Panc1 (cell line): Measurements from ENCODE around the gene CD79A. TPM values are rescaled to one million over a fixed set of nuclear protein-coding genes. Genes with fewer than 3 reads are reported as not detected.
"Not testable (repeated sequence)": the region's sequence is repeated elsewhere in the genome, so short reads cannot be mapped to it uniquely, and the experiment has no call there.

ENCODE experiments used
- ATAC-seq: fragments of 200-7000 bp; cut with Tn5 transposase; 2 replicates; pipeline ENCODE4 v1.9.1; 2020; ENCODE audit warnings: mild to moderate bottlenecking, moderate library complexity
- BruUV-seq: library from RNA; stranded (reverse); fragments of 400-500 nt; replicated peaks from 2 replicates; lab custom pipeline; 2021; lab: Mats Ljungman, UMichigan
- CTCF ChIA-PET: fragments of 300-600 bp; sonication (Branson Sonifier 250); formaldehyde crosslinking; loops from one replicate; lab custom pipeline; 2022; ENCODE audit warnings: antibody characterized with exemption; lab: Charles Lee
- POLR2A ChIA-PET: fragments of 300-600 bp; sonication (Branson Sonifier 250); formaldehyde crosslinking; loops from one replicate; lab custom pipeline; 2022; ENCODE audit warnings: antibody characterized with exemption; lab: Charles Lee
- DNase-seq: peaks from one replicate; pipeline ENCODE4 v3.0.0-alpha.2; 2010; ENCODE audit warnings: low read depth, low spot score
- H3K27ac ChIP-seq: 2 replicates; pipeline ENCODE4 v1.5.1; 2011; ENCODE audit warnings: mild to moderate bottlenecking, low read length, inconsistent platforms
- H3K27me3 ChIP-seq: fragments of 200-500 bp; sonication (Bioruptor generic); 2 replicates; pipeline ENCODE4 v1.6.0; 2014; ENCODE audit warnings: low read length, inconsistent platforms; ENCODE audit not compliant: control insufficient read depth, insufficient read depth
- H3K36me3 ChIP-seq: fragments of 200-500 bp; sonication (Bioruptor generic); 2 replicates; pipeline ENCODE4 v1.5.1; 2014; ENCODE audit warnings: inconsistent platforms, mild to moderate bottlenecking, low read length, moderate library complexity; ENCODE audit not compliant: control insufficient read depth, insufficient read depth
- H3K4me1 ChIP-seq: 2 replicates; pipeline ENCODE4 v1.5.1; 2011; ENCODE audit warnings: inconsistent platforms, mild to moderate bottlenecking, low read length, moderate library complexity; ENCODE audit not compliant: control insufficient read depth, insufficient read depth
- H3K4me3 ChIP-seq, 2 experiments: 2 replicates each; pipeline ENCODE4 v1.5.1; 2011 to 2012; ENCODE audit warnings: low read depth in 2 of 2, low read length in 2 of 2, mild to moderate bottlenecking in 2 of 2, inconsistent platforms in 1 of 2, moderate library complexity in 1 of 2
- H3K9me3 ChIP-seq: fragments of 200-500 bp; sonication (Bioruptor generic); 2 replicates; pipeline ENCODE4 v1.5.1; 2014; ENCODE audit warnings: low read depth, mild to moderate bottlenecking, inconsistent platforms, low read length, moderate library complexity; ENCODE audit not compliant: control insufficient read depth, insufficient read depth
- POLR2AphosphoS5 ChIP-seq: IDR thresholded peaks from 2 replicates; pipeline ENCODE4 v1.6.1; 2012; ENCODE audit warnings: mild to moderate bottlenecking, low read depth, low read length, moderate library complexity
- SIN3A ChIP-seq: IDR thresholded peaks from 2 replicates; pipeline ENCODE4 v1.6.1; 2012; ENCODE audit warnings: low read depth, mild to moderate bottlenecking, low read length, moderate library complexity, borderline replicate concordance; ENCODE audit not compliant: insufficient read depth
- TCF7L2 ChIP-seq: IDR thresholded peaks from 2 replicates; pipeline ENCODE4 v1.6.1; 2011; ENCODE audit warnings: mild to moderate bottlenecking, low read depth, low read length, inconsistent platforms
- in situ Hi-C: cut with HindIII; loops from 2 replicates; pipeline ENCODE4 v1.10.0; 2016; ENCODE audit warnings: low sequenced_read_pairs, low pct_unique_long_range_greater_than_20kb
- intact Hi-C: fragments of 100-400 bp; cut with micrococcal nuclease; formaldehyde crosslinking; loops from one replicate; pipeline ENCODE4 v1.10.0; 2022; ENCODE audit not compliant: unreplicated experiment
- total RNA-seq: library from RNA; stranded (reverse); gene quantifications from one replicate; pipeline ENCODE4 v1.2.1, GENCODE V29; 2021; ENCODE audit not compliant: unreplicated experiment
- TF ChIP-seq, protein P1 (sequence below): fragments of 450-650 bp; IDR thresholded peaks from 2 replicates; pipeline ENCODE4 v1.5.1; 2017; ENCODE audit warnings: mild to moderate bottlenecking
- TF ChIP-seq, protein P2 (sequence below), 2 experiments: IDR thresholded peaks; 2 replicates each; pipeline ENCODE4 v1.6.1; 2011 to 2012; ENCODE audit warnings: low read depth in 2 of 2, control low read depth in 1 of 2, low read length in 1 of 2, mild to moderate bottlenecking in 1 of 2, moderate library complexity in 1 of 2; ENCODE audit not compliant: insufficient read depth in 1 of 2

The CD79A gene
- total RNA-seq, 1 experiment from 2014 or later = 0.59 TPM

DNA sequence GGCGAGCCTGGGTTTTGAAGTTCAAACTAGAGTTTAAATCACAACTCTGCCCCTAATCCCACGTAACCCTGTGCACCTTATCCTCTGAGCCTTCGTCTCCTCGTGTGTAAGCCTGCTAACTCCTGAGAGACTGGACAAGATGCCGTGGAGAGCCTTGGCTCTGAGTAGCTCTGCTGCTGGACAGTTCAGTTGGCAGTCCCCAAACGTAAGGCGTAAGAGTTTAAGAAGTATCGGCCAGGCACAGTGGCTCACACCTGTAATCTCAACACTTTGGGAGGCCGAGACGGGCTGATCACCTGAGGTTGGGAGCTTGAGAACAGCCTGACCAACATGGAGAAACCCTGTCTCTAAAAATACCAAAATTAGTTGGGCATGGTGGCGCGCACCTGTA lies 4.7 kb upstream of the CD79A start:
- Histone ChIP-seq H3K9me3 (no peaks in the 10 kb centered on the region), H3K27ac (no peak overlapping the region), H3K4me3 (no peak overlapping the region), H3K4me1 (peaks cover 7% of the 10 kb centered on the region), H3K27me3 (no peaks in the 10 kb centered on the region), H3K36me3 (no peaks in the 10 kb centered on the region; the same call in 1 of the 2 replicates)
- in situ Hi-C loops = no loop called here
- ChIA-PET CTCF (no interaction called here), POLR2A (interaction anchor here (1.3 kb wide), 1 partner anchor 78 kb away, joined by 11 read pairs; no protein-coding TSS in a partner anchor)
- TF ChIP-seq TCF7L2 = no peak
- TF ChIP-seq SIN3A = no peak; the same call in 1 of the 2 replicates
- TF ChIP-seq, protein P1, sequence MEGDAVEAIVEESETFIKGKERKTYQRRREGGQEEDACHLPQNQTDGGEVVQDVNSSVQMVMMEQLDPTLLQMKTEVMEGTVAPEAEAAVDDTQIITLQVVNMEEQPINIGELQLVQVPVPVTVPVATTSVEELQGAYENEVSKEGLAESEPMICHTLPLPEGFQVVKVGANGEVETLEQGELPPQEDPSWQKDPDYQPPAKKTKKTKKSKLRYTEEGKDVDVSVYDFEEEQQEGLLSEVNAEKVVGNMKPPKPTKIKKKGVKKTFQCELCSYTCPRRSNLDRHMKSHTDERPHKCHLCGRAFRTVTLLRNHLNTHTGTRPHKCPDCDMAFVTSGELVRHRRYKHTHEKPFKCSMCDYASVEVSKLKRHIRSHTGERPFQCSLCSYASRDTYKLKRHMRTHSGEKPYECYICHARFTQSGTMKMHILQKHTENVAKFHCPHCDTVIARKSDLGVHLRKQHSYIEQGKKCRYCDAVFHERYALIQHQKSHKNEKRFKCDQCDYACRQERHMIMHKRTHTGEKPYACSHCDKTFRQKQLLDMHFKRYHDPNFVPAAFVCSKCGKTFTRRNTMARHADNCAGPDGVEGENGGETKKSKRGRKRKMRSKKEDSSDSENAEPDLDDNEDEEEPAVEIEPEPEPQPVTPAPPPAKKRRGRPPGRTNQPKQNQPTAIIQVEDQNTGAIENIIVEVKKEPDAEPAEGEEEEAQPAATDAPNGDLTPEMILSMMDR = no peak
- no peak; the same call in none of the 2 replicates for TF ChIP-seq POLR2AphosphoS5
- TF ChIP-seq, protein P2, sequence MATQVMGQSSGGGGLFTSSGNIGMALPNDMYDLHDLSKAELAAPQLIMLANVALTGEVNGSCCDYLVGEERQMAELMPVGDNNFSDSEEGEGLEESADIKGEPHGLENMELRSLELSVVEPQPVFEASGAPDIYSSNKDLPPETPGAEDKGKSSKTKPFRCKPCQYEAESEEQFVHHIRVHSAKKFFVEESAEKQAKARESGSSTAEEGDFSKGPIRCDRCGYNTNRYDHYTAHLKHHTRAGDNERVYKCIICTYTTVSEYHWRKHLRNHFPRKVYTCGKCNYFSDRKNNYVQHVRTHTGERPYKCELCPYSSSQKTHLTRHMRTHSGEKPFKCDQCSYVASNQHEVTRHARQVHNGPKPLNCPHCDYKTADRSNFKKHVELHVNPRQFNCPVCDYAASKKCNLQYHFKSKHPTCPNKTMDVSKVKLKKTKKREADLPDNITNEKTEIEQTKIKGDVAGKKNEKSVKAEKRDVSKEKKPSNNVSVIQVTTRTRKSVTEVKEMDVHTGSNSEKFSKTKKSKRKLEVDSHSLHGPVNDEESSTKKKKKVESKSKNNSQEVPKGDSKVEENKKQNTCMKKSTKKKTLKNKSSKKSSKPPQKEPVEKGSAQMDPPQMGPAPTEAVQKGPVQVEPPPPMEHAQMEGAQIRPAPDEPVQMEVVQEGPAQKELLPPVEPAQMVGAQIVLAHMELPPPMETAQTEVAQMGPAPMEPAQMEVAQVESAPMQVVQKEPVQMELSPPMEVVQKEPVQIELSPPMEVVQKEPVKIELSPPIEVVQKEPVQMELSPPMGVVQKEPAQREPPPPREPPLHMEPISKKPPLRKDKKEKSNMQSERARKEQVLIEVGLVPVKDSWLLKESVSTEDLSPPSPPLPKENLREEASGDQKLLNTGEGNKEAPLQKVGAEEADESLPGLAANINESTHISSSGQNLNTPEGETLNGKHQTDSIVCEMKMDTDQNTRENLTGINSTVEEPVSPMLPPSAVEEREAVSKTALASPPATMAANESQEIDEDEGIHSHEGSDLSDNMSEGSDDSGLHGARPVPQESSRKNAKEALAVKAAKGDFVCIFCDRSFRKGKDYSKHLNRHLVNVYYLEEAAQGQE (IDR thresholded peaks at IDR 0.05; ENCODE audit: insufficient read depth in 1 of 2, low read depth in 2 of 2, low read length in 1 of 2) = no peak
- ATAC-seq (peak; percentile 36), DNase-seq (no peak)
- intact Hi-C loops = no loop called here
- BruUV-seq = no TSS peak

DNA sequence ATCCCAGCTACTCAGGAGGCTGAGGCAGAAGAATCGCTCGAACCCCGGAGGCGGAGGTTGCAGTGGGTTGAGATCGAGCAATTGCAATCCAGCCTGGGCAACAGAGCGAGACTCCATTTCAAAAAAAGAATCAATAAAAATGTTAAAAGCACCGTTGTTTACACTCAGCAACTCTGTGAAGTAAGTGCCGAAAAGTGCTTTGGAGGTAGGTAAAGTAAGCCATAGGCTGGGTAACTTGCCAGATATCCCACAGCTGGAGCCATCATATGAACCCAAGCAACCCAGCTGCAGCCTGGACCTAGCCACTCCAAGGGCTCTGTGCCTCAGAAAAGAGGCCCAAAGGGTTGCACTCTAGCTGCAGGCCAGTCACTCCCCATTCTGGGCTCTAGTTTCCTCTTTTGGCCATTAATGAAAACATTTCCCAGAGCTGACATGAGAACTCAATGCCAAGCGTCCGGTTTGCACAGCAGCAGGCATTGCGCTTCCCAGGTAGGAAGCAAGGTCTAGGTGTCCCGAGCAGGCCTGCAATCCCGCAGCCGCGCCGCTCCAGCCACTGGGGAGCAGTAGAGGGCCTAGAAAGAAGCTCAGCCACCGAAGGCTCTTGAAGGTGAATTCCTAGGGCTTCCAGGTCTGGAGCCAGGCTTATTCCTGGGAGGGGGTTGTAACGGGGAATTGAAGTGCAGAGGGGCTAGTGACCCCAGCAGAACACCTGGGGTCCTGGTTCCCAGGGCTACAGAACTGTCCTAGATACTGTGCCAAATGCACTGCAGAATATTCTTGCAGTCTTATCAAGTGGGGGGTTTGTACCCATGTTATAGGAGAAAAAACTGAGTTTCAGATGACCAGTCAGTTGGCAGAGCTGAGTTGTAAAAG lies 4.1 kb upstream of the CD79A start:
- H3K4me3 ChIP-seq = no peak overlapping the region
- peaks cover 4% of the 10 kb centered on the region for H3K4me1 ChIP-seq
- no peaks in the 10 kb centered on the region for H3K9me3 ChIP-seq
- DNase-seq = peak; percentile 53
- POLR2A ChIA-PET = interaction anchor here (1.3 kb wide), 1 partner anchor 78 kb away, joined by 11 read pairs; no protein-coding TSS in a partner anchor
- H3K36me3 ChIP-seq = no peaks in the 10 kb centered on the region; the same call in 1 of the 2 replicates
- H3K27ac ChIP-seq = no peak overlapping the region
- intact Hi-C loops (no loop called here), in situ Hi-C loops (no loop called here)
- TF ChIP-seq SIN3A (no peak; the same call in 1 of the 2 replicates), POLR2AphosphoS5 (peak; percentile 83)
- TF ChIP-seq, protein P1 = peak; percentile 84
- peak; percentile 84 for ATAC-seq
- no TSS peak for BruUV-seq
- CTCF ChIA-PET = interaction anchor here (0.9 kb wide), 1 partner anchor 42 kb away, joined by 3 read pairs; no protein-coding TSS in a partner anchor
- no peaks in the 10 kb centered on the region for H3K27me3 ChIP-seq

DNA sequence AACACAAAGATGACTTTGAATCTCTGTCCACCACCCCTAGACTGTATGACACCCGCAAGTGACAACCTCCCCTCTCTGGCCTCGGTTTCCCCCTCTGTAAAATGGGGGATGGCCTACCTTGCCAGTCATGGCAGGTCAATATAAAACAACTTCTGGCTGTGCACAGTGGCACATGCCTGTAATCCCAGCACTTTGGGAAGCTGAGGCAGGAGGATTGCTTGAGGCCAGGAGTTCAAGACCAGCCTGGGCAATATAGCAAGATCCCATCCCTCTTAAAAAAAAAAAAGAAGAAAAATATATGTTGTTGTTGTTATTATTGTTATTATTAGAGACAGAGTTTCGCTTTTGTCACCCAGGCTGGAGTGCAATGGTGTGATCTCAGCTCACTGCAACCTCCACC lies 1.1 kb upstream of the CD79A start:
- DNase-seq, H3K27ac ChIP-seq, H3K27me3 ChIP-seq, CTCF ChIA-PET, H3K9me3 ChIP-seq, BruUV-seq, in situ Hi-C loops, H3K36me3 ChIP-seq, POLR2A ChIA-PET, H3K4me3 ChIP-seq, ATAC-seq, H3K4me1 ChIP-seq: not testable (repeated sequence)
- intact Hi-C loops = loop anchor here (5.0 kb wide), 1 partner anchor 81 kb away; the partner anchor contains the start of gene RABAC1
